GM18511 (cell line): ENCODE data around the gene ALS2.

ENCODE experiments used
- ATAC-seq: cut with Tn5 transposase; IDR thresholded peaks from one replicate; pipeline ENCODE4 v1.9.1; 2021; ENCODE audit warnings: mild to moderate bottlenecking, moderate library complexity; ENCODE audit not compliant: unreplicated experiment

The ALS2 gene

DNA sequence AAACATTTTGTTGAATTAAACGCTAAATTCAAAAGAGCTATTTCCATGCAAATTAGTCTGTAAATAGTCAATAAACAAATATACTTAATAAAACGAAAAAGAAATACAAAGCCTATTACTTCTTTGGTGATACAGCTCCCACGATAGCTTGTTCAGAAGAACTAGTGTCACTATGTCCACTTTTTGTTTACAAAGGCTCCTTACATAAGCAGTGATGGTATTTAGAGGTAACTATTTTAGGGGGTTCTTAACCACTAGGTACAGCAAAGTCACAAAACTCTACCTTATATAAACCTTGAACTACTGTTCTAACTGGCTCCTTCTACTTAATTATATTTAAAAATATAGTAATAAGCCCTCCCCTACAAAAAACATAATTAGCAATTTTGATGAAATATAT, 21.9 kb downstream of the ALS2 start:
- ATAC-seq: no peak

DNA sequence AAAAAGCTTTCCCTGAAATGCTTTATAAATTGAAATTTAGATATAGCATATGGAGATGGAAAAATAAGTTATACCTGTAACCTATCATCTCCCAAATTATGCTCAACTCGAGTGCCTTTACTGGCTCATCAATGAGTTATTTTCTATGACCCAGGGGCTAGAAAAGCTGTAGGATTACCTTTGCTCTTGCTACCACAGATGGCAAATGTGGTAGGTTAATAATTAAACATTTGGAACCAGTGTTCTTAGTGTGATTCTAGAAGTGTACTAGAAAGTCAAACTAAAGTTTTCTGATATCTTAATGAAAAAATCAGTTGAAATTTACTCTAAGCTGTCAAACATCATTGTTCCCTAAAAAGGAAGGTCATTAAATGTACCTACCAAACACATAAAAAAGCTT, 22.5 kb downstream of the ALS2 start:
- no peak for ATAC-seq

DNA sequence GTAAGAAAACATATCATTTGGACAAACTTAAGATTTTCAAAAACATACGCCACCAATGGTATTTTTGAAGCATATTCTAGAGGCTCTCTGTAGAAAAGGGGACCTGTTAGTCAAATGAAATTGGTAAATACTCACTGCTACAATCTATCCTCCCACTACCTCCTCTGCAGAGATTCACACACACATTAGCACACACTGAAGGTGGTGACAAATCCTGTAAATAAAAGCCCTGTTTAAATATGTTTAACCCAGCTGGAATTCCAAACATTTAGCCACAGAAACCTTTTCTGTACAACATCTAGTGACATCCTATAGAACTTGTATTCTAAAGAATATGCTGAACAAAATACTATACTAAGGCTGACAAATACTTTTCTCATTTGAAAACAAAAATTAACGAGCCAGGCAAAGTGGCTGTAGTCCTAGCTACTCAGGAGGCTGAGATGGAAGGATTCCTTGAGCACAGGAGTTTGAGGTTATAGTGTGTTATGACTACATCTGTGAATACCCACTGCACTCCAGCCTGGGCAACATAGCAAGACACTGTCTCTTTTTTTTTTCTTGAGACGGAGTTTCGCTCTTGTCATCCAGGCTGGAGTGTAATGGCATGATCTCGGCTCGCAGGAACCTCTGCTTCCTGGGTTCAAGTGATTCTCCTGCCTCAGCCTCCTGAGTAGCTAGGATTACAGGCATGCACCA, 25.9 kb downstream of the ALS2 start:
- no peak for ATAC-seq

DNA sequence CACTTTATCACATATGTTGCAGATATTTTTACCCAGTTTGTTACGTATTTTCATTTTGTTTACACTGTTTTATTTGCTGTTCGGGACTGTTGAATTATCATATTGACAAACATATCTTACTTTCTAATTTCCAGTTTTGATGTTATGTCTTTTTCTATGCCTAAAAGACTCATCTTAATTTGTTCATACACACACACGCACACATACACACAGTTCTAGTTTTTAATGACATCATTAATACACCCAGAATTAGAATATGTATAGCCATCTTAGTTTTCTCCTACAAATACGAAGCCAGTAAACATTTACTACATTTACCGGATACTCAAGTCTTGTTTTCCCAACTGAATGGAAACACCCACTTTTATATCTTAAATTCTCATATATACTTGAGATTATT, 29.2 kb downstream of the ALS2 start:
- ATAC-seq: no peak

DNA sequence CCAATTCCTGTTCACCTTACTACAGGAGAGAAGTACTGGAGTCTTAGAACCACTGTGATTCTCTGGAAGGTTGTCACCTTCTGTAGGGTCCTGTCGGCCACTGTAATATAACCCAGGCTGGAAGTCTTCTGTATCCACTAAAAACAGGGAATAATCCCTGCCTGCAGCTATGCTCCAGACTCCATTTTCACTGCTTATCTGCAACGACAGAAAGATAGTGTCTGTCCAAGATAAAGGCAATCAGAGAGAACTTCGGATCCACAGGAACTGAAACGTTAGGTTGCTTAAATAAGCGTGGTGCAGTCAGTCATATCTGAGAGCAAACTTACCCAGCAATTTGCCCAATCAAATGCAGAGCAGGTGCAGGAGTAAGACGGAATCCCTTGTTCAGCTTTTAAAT, 34.2 kb downstream of the ALS2 start:
- ATAC-seq: no peak

DNA sequence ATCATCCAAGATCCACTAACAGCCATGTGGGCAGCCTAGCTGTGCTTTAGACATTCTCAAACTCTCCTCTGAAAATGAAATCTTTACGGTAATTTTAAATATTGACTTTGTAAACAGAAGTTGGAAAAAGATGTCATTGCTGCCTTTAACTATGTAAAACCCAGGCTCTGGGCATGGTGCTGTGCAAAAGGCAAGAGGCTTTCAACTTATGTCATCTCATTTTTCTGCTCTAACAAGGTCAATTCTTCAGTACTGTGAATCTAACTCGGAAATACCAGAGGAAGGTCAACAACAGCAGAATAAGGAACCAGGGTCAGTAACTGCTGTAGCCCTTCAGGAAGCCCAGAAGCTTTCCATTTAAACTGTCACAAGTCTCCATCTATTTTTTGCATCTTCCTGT, 45.2 kb downstream of the ALS2 start:
- ATAC-seq: no peak

DNA sequence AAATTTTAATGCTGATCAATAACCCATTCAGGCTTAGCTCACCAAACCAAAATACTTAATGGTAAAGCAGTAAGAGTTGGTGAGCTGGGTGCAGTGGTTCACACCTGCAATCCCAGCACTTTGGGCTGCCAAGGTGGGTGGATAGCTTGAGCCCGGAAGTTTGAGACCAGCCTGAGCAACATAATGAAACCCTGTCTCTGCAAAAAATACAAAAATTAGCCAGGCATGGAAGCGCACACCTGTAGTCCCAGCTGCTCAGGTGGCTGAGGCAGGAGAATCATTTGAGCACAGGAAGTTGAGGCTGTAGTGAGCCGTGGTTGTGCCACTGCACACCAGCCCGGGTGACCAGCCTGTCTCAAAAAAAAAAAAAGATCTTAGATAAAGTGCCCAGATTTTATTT, 46.6 kb downstream of the ALS2 start:
- no peak for ATAC-seq

DNA sequence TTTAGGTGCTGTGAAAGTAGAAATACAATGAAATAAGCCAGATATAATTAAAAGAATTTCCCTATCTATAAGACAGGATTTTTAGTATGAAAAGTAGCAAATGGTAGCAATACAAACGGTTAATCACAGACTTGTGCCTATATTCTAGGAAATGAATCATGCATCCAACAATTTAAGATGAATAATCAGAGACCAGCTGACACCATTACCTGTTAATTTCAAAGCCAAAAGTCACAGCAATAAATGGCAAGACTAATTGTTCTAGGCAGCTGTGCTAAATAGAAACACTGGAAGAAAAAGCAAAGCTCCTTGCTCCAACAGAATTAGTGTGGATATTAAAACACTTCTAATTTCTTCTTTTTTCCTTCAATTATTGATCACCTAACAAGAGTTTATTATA, 47.2 kb downstream of the ALS2 start:
- ATAC-seq: no peak

DNA sequence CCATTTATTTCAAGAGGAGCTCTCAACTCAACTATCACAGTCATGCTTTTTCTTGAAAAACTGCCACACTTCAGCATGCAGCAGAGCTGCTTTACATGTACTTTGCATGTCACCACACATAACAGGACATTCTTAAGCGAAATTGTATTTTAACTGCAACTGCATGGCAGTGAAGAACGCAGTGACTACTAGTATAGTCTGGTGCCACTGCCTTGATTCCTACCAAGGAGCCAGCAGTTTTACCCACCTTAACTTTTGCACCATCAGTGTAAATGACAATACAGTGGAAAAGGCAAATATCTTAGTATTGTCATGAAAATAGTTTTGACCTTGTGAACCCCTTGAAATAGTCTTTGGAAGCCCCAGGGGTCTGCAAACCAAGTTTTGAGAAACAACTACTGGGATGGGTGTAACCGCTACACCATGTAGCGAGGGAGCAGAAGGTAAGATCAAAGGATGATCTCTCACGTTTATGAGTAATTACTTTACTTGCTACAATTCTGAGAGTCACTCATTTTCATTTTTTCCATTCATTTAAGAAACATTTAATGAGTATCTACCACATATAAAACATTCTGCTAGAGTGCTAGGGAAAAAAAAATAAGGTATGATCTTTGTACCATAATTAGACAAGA, 50.0 kb downstream of the ALS2 start:
- no peak for ATAC-seq

DNA sequence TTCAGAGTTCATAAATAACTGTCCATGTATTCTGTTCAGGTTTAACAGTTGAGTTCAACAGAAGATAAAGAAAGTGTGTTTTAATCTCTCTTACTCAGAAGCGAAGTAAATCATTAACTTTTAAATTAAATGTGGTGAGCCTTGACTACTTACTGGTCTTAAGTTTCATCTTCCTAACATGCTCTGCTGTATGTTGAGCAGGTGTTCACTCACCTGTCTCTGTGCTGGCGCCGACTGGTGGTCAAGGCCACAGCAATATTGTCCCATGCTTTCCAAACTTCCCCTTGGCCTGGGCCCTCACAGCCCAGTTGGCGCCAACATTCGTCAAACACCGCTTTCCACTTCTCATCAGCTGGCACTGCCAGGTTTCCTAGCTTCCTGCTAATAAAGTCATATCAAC, 65.3 kb downstream of the ALS2 start:
- no peak for ATAC-seq

DNA sequence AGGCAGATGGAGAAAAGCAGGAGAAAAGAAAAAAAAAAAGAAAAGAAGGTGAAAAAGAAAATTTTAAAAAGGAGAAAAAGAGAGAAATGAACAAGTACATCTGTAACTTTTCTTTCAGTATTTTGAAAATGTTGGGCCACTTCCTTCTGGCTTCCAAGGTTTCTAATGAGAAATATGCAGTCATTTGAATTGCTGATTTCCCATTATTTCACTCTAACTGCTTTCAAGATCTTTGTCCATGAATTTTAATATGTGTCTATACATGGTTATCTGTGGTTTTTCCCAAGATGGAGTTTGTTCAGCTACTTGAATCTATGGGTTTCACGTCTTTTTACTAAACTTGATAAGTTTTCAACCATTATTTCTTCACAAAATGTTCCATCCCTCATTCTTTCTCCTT, 68.0 kb downstream of the ALS2 start:
- ATAC-seq: no peak

DNA sequence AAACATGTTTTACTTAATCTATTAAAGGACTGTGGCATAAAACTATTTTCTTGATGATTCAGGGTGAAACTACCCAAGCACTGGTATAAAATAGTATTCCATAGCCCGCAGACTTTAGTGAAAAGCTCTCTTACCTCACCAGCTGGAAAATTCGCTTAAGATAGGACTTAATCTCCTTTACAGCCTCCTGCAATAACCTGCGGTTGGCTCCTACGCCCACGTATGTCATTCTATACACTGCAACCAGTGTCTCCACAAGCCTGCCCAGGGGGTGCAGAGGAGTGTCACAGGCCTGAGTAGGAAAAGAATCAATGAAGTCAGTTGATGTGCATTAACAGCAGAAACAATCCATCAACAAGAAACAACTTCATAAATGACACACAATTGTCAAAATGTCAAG, 71.0 kb downstream of the ALS2 start:
- no peak for ATAC-seq

DNA sequence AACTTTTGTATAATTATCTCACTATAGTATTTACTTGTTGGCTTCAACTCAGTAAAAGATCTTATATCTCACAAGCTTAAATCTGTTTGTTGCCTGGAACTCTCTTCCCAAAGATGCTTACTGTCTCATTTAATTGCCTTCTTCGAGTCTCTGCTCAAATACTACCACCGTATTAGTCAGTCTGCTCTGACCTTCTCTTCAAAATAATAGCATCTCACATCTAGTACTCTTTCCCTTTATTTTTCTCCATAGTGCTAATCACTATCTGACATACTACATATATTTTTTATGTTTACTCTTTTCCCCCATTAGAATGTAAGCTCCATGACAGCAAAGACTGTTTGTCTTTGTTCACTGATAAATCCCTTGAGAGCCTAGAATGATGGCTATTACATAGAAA, 71.7 kb downstream of the ALS2 start:
- no peak for ATAC-seq

DNA sequence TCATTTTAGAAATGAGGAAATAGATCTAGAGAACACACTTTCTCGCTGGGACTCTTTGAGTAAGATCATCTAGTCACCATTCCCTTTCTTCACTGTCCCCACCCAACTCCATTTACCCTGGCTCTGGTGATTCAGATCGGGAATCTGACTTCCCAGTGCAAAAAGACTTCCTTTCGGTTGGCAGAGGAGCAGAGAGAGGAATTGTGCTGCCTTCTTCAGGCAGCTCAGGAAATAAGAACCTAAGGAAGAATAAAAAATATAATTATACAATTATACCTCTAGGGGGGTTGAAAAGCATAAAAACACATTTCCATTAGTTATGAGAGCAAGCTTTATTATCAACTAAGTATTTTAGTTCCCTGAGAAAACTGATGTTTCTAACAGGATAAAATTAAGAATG, 73.0 kb downstream of the ALS2 start:
- no peak for ATAC-seq

DNA sequence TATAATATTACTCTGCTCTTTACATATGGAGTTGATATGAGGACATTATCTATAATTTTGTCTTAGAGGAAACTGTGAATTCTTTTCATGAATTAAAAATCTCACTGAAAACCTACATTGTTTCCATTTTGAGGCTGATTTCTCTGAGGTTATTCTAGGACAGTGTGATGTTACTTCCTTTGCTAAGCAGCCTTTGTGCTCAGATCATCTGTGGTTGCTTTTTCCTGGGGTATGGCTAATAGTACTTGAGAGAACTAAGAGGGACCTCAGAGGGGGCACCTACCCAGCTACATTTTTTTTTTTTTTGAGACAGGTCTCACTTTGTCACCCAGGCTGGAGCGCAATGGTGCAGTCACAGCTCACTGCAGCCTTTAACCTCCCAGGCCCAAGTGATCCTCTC, 73.6 kb downstream of the ALS2 start:
- ATAC-seq: no peak

DNA sequence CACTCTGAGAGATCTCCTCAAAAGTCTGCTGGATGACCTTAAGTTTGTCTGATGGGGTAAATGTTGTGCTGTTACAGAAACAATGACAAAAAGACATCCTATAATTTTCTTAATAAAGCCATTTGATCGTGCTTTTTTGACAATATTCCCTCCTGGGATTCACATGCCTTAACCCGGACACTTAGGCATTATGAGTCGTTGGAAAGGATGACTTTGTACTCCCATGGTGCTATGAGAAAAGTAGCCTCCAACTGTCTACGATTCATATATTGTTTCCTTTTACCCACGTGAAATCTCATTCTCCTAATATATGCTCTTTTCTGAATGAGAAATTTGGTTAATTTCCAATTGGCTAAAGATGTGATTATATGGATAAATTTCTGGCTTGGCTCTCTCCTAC, 76.2 kb downstream of the ALS2 start:
- ATAC-seq: no peak

DNA sequence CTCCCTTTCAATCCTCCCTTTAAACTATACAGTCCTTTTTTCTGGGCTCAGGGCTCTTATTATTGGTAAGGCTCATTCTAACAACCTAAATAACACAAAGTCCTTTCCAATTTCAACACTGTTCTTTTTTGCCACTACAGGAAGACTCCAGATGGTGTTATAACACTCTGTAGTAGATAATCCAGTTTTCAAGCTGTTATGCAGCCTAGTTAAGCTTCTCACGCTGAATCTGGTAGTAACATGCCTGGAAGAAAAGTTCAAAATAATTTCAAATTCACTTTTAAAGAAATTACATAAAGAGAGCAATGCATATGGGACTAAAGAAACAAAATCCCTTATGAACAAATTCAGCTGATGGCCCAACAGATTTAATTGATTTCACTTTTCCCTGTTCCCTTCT, 79.1 kb downstream of the ALS2 start:
- ATAC-seq: no peak

DNA sequence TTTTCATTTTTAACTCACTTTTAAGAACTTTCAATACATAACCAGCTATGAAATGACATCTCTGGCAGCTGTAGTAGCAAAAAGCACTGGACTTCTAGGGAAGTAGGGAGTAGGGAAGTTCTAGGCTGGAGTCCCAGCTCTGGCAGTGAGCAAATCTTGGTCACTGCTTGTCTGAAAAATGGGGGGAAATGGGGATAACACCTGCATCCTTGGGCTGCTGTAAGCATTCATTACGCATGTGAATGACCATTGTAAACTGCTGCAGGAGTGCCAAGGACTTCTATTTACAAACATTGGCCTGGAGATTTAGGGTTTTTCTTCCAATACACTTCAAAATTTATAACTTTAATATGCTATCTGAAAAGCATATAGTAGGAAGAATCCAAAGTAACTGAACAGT, 81.3 kb downstream of the ALS2 start:
- ATAC-seq: no peak

DNA sequence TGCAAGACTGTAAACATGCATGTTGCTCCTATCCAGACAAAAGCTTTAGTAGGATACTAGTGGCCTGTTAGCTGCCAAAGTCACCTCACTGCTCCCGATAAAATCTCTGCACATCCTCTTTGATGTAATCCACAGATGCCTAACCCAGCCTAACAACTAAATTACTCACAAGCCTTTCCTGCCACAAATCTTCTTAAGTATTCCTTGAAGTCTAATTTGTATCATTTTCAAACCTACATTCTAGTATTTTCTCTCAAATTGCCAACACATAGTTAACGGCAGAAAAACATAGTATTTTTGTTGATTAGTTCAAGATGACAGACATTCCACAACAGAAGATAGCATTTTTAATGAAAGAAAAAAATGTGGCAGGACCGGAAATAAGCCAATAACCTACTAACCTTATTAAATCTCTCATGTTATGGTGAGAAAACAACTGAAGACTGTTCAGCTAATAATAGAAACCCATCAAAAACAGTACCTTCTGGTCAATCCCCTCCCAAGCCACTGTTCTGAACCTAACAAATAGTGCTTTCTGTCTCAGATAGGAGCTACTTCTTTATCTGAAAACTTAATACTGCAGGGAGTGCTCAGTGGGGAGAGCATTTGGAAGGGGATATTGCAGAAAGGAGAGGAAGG, 82.0 kb downstream of the ALS2 start, which contains the start of gene MPP4:
Gene MPP4 (minus strand): TSS at position 57 of the 639 bp plus-strand sequence. CDS start 4,690 bp downstream, outside the sequence.
- no peak for ATAC-seq

DNA sequence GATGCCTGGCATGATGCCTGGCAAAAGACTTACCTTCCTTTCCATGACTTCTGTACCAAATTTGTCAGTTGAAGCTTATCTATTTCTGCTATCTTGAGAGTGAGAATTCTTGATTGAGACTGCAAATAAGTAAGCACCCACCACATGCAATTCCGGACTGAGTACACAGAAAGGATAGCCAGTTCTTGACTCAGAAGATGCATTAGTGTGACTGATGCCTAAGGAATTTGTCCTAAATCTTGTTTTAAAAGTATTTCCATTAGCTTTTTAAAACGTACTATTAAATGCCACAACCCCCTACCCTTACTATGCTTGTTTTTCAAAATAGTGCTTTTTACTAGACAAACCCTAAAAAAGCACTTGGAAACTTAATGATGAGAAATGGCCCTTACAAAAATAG, 82.8 kb downstream of the ALS2 start:
- no peak for ATAC-seq

DNA sequence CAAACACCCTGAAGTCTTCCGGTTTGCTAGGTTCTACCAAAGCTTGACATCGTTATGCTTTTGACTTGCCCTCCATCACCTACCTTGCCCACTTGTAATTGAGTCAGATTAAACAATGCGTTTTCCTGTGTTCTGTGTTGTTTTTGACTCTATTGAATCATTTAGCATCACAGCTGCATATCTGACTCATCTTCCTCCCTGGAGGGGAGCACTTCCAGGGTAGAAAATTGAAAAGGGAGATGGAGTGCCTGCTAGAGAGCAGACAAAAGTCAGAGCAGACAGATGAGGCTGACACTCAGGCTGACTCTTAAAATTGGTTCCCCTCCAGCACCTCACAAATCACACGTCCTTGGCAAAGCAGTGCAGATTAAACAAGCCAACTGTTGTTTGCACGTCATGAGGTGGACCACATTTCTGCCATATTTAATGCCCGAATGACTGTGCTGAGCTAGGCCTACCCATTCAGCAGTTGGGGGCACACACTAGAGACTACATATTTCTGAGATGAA, 84.5 kb downstream of the ALS2 start:
- ATAC-seq: no peak

DNA sequence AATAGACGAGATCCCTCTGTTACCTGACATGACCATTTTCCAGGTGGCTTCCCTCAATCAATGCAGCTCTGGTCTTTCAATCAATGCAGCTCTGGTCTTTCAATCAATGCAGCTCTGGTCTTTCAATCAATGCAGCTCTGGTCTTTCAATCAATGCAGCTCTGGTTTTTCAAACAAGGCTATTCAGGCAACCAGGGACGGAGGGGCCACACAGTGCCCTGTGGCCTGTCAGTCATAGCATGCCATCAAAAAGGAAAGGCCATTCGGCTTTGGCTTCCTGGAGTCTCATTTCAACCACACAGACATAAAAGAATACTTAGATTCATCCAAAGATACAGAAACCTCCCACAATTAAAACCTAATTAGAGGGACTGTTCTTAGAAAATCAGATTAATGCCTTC, 95.6 kb downstream of the ALS2 start:
- ATAC-seq: no peak
